Keratinocyte (primary cell): ENCODE results near the gene ZNF541. TPM values are rescaled to one million over a fixed set of nuclear protein-coding genes. Genes with fewer than 3 reads are reported as not detected.

Experiments used
- DNase-seq: peaks from one replicate; pipeline ENCODE4 v3.0.0-alpha.2; 2011; ENCODE audit warnings: low read depth, missing footprints, low spot score
- FAIRE-seq: peaks from 2 replicates; lab custom pipeline; 2011; peaks lifted over from hg19 to GRCh38; lab: Jason Lieb, UNC
- H2AFZ ChIP-seq: 2 replicates; pipeline ENCODE4 v1.6.0; 2012; ENCODE audit warnings: low read length, control low read depth, inconsistent platforms; ENCODE audit not compliant: control insufficient read depth
- H3K27ac ChIP-seq: 2 replicates; pipeline ENCODE4 v1.5.1; 2011; ENCODE audit warnings: low read length; ENCODE audit not compliant: control insufficient read depth, insufficient read depth
- H3K27me3 ChIP-seq: 3 replicates; pipeline ENCODE4 v1.6.0; 2011; ENCODE audit warnings: low read length; ENCODE audit not compliant: control insufficient read depth, insufficient read depth; ENCODE audit errors: extremely low read depth
- H3K36me3 ChIP-seq, 2 experiments: 2 replicates in 1 of 2; 3 replicates in 1 of 2; pipeline ENCODE4 v1.5.1; 2011; ENCODE audit warnings: low read length in 2 of 2, mild to moderate bottlenecking in 1 of 2; ENCODE audit not compliant: control insufficient read depth in 2 of 2, insufficient read depth in 2 of 2; ENCODE audit errors: extremely low read depth in 1 of 2
- H3K4me1 ChIP-seq: 3 replicates; pipeline ENCODE4 v1.5.1; 2011; ENCODE audit warnings: low read length; ENCODE audit not compliant: control insufficient read depth, insufficient read depth; ENCODE audit errors: extremely low read depth
- H3K4me2 ChIP-seq: 3 replicates; pipeline ENCODE4 v1.6.0; 2011; ENCODE audit warnings: low read depth, low read length; ENCODE audit not compliant: control insufficient read depth, insufficient read depth; ENCODE audit errors: extremely low read depth
- H3K4me3 ChIP-seq, 3 experiments: fragments of 200-600 bp in 1 of 3; sonication (generic) in 1 of 3; 2 replicates in 2 of 3; 3 replicates in 1 of 3; pipeline ENCODE4 v1.5.1; 2011 to 2016; ENCODE audit warnings: low read length in 3 of 3, mild to moderate bottlenecking in 3 of 3, control low read depth in 2 of 3, inconsistent platforms in 1 of 3, low read depth in 1 of 3, mixed read lengths in 1 of 3, mixed run types in 1 of 3, moderate library complexity in 1 of 3; ENCODE audit not compliant: control insufficient read depth in 2 of 3, insufficient read depth in 2 of 3; ENCODE audit errors: extremely low read depth in 1 of 3
- H3K79me2 ChIP-seq: 2 replicates; pipeline ENCODE4 v1.6.0; 2012; ENCODE audit warnings: low read length; ENCODE audit not compliant: control insufficient read depth, insufficient read depth
- H3K9ac ChIP-seq: 3 replicates; pipeline ENCODE4 v1.6.0; 2011; ENCODE audit warnings: low read length; ENCODE audit not compliant: control insufficient read depth, insufficient read depth; ENCODE audit errors: extremely low read depth
- H3K9me1 ChIP-seq: 3 replicates; pipeline ENCODE4 v1.6.0; 2011; ENCODE audit warnings: low read length; ENCODE audit not compliant: control insufficient read depth, insufficient read depth; ENCODE audit errors: extremely low read depth
- H3K9me3 ChIP-seq: 2 replicates; pipeline ENCODE4 v1.5.1; 2012; ENCODE audit warnings: low read depth, low read length; ENCODE audit not compliant: control insufficient read depth
- H4K20me1 ChIP-seq: 3 replicates; pipeline ENCODE4 v1.6.0; 2011; ENCODE audit warnings: low read length; ENCODE audit not compliant: control insufficient read depth, insufficient read depth; ENCODE audit errors: extremely low read depth
- EZH2 ChIP-seq: IDR thresholded peaks from one replicate; pipeline ENCODE4 v1.6.1; 2012; ENCODE audit warnings: inconsistent platforms, mild to moderate bottlenecking, low read length, moderate library complexity
- dilution Hi-C: fragments of 300-500 bp; cut with MboI; formaldehyde crosslinking; loops from one replicate; pipeline ENCODE4 v1.7.0; 2020; ENCODE audit warnings: low sequenced_read_pairs; ENCODE audit not compliant: extremely low pct_ligation_motif_present
- polyA plus RNA-seq, 5 experiments: library from polyadenylated mRNA; depleted of rRNA in 3 of 5; stranded (reverse) in 3 of 5; stranded (forward) in 1 of 5; unstranded in 1 of 5; fragments of >200 nt; gene quantifications; 1 replicate in 1 of 5; 2 replicates in 3 of 5; 3 replicates in 1 of 5; pipeline versions ENCODE4 v1.2.1 to v1.2.3, GENCODE V29; 2011 to 2012; ENCODE audit warnings: missing spikeins in 2 of 5, low read depth in 1 of 5, low replicate concordance in 1 of 5
- small RNA-seq, 3 experiments: library from RNA; depleted of rRNA; stranded (forward); fragments of <200 nt; gene quantifications; one replicate each; pipeline ENCODE3, GENCODE V24; 2012; ENCODE audit warnings: low read depth in 3 of 3, low replicate concordance in 1 of 3; ENCODE audit not compliant: insufficient read length in 3 of 3
- TF ChIP-seq, protein P1 (sequence below), 3 experiments: IDR thresholded peaks in 1 of 3; conservative IDR thresholded peaks in 1 of 3; optimal IDR thresholded peaks in 1 of 3; 2 replicates in 2 of 3; 3 replicates in 1 of 3; pipeline versions ENCODE3 to v1.5.1; 2011; ENCODE audit warnings: low read length in 3 of 3, mild to moderate bottlenecking in 3 of 3, moderate library complexity in 2 of 3, control low read depth in 1 of 3, inconsistent platforms in 1 of 3; ENCODE audit not compliant: insufficient read depth in 2 of 3; ENCODE audit errors: extremely low read depth in 1 of 3

ZNF541 gene
- polyA plus RNA-seq, 1 donor (not counting 4 experiments of a cell fraction or from before 2014, with no cell fraction given), result not detected

- no peak overlapping the region for H3K9ac ChIP-seq
- H3K36me3 ChIP-seq, result no peaks in the 10 kb centered on the region
- H3K9me3 ChIP-seq, result no peaks in the 10 kb centered on the region
- H4K20me1 ChIP-seq, result no peaks in the 10 kb centered on the region
- DNase-seq (no peak), FAIRE-seq (no peak)
- H3K9me1 ChIP-seq, result no peaks in the 10 kb centered on the region
- no peak overlapping the region for H3K4me2 ChIP-seq
- dilution Hi-C loops, result no loop called here
- no peaks in the 10 kb centered on the region for H3K4me1 ChIP-seq
- no peaks in the 10 kb centered on the region for H3K79me2 ChIP-seq
- peaks cover 16% of the 10 kb centered on the region for H3K27me3 ChIP-seq
- no peak overlapping the region for H2AFZ ChIP-seq
- H3K27ac ChIP-seq, result no peak overlapping the region
- H3K4me3 ChIP-seq, result no peak overlapping the region
- TF ChIP-seq, protein P1, sequence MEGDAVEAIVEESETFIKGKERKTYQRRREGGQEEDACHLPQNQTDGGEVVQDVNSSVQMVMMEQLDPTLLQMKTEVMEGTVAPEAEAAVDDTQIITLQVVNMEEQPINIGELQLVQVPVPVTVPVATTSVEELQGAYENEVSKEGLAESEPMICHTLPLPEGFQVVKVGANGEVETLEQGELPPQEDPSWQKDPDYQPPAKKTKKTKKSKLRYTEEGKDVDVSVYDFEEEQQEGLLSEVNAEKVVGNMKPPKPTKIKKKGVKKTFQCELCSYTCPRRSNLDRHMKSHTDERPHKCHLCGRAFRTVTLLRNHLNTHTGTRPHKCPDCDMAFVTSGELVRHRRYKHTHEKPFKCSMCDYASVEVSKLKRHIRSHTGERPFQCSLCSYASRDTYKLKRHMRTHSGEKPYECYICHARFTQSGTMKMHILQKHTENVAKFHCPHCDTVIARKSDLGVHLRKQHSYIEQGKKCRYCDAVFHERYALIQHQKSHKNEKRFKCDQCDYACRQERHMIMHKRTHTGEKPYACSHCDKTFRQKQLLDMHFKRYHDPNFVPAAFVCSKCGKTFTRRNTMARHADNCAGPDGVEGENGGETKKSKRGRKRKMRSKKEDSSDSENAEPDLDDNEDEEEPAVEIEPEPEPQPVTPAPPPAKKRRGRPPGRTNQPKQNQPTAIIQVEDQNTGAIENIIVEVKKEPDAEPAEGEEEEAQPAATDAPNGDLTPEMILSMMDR (optimal IDR thresholded peaks at IDR 0.05 in 1 of 3, IDR thresholded peaks at IDR 0.05 in 1 of 3, conservative IDR thresholded peaks at IDR 0.05 in 1 of 3; ENCODE audit: extremely low read depth in 1 of 3, insufficient read depth in 2 of 3, low read length in 3 of 3), result no peak
- TF ChIP-seq EZH2, result no peak
These were observed 49.5 kb downstream of the ZNF541 start for GRCh38 chr19:47523473-47523872.

Small RNAs within 50 kb of the gene (small RNA-seq; reads per million reads assigned to genes)
- 0 reads per million in 3 experiments for gene RN7SL322P

Other genes with a start within 250 kb of the ZNF541 start
- 0.01 TPM in 1 of 3 replicates, not detected in the others for gene C5AR2, start 241.0 kb downstream of the ZNF541 start, polyA plus RNA-seq
- 6.4 to 9.1 TPM (median 8.9 TPM) in 3 replicates for gene DHX34, start 223.8 kb downstream of the ZNF541 start, polyA plus RNA-seq
- 1.7 to 4.3 TPM (median 3.0 TPM) in 3 replicates for gene MEIS3, start 153.6 kb downstream of the ZNF541 start, polyA plus RNA-seq
- gene SLC8A2, start 101.3 kb downstream of the ZNF541 start, polyA plus RNA-seq, result 0.03 to 0.17 TPM (median 0.04 TPM) in 3 replicates
- 7.0 to 10.2 TPM (median 7.3 TPM) in 3 replicates for gene KPTN, start 88.9 kb downstream of the ZNF541 start, polyA plus RNA-seq
- 89.0 to 109 TPM (median 99.8 TPM) in 3 replicates for gene NAPA, start 58.1 kb downstream of the ZNF541 start, polyA plus RNA-seq
- 0.28 to 0.50 TPM (median 0.42 TPM) in 3 replicates for gene BICRA, start 36.0 kb upstream of the ZNF541 start, polyA plus RNA-seq
- gene EHD2, start 140.3 kb upstream of the ZNF541 start, polyA plus RNA-seq, result 18.3 to 48.5 TPM (median 23.7 TPM) in 3 replicates
- 64.5 to 80.2 TPM (median 73.9 TPM) in 3 replicates for gene NOP53, start 172.4 kb upstream of the ZNF541 start, polyA plus RNA-seq
- gene SELENOW, start 205.6 kb upstream of the ZNF541 start, polyA plus RNA-seq, result 421 to 777 TPM (median 509 TPM) in 3 replicates
- not detected in 3 replicates for gene TPRX1, start 231.4 kb upstream of the ZNF541 start, polyA plus RNA-seq
- gene CRX, start 248.8 kb upstream of the ZNF541 start, polyA plus RNA-seq, result not detected in 3 replicates